Hepatocyte (in vitro differentiated cells): ENCODE data around the gene RNF166. TPM values are rescaled to one million over a fixed set of nuclear protein-coding genes. Genes with fewer than 3 reads are reported as not detected.

ENCODE experiments used
- DNase-seq: peaks from one replicate; pipeline ENCODE4 v3.0.0-alpha.2; 2016; ENCODE audit warnings: low spot score
- H2AFZ ChIP-seq: fragments of 200-600 bp; sonication (generic); 2 replicates; pipeline ENCODE4 v1.6.0; 2016; ENCODE audit warnings: antibody characterized with exemption, mild to moderate bottlenecking
- H3K27ac ChIP-seq: fragments of 200-600 bp; sonication (generic); 2 replicates; pipeline ENCODE4 v1.5.1; 2016; ENCODE audit warnings: mild to moderate bottlenecking
- H3K27me3 ChIP-seq: fragments of 200-600 bp; sonication (generic); 2 replicates; pipeline ENCODE4 v1.6.1; 2016
- H3K36me3 ChIP-seq: fragments of 200-600 bp; sonication (generic); replicated peaks from 2 replicates; pipeline ENCODE4 v1.5.1; 2016; ENCODE audit warnings: low read depth; ENCODE audit not compliant: insufficient read depth
- H3K4me1 ChIP-seq: fragments of 200-600 bp; sonication (generic); 2 replicates; pipeline ENCODE4 v1.5.1; 2016; ENCODE audit warnings: mild to moderate bottlenecking, moderate library complexity; ENCODE audit not compliant: insufficient read depth
- H3K4me2 ChIP-seq: fragments of 200-600 bp; sonication (generic); 2 replicates; pipeline ENCODE4 v1.6.0; 2016
- H3K4me3 ChIP-seq: fragments of 200-600 bp; sonication (generic); 2 replicates; pipeline ENCODE4 v1.5.1; 2016; ENCODE audit warnings: mild to moderate bottlenecking
- H3K79me2 ChIP-seq: fragments of 200-600 bp; sonication (generic); 2 replicates; pipeline ENCODE4 v1.6.0; 2017; ENCODE audit warnings: mild to moderate bottlenecking
- H3K9me2 ChIP-seq: fragments of 200-600 bp; sonication (generic); replicated peaks from 2 replicates; pipeline ENCODE4 v1.6.0; 2017; ENCODE audit warnings: mild to moderate bottlenecking; ENCODE audit not compliant: insufficient read depth
- H3K9me3 ChIP-seq: fragments of 200-600 bp; sonication (generic); 2 replicates; pipeline ENCODE4 v1.5.1; 2016; ENCODE audit warnings: low read depth, mild to moderate bottlenecking
- H4K20me1 ChIP-seq: fragments of 200-600 bp; sonication (generic); 2 replicates; pipeline ENCODE4 v1.6.0; 2016; ENCODE audit warnings: mild to moderate bottlenecking; ENCODE audit not compliant: insufficient read depth, poor library complexity, severe bottlenecking
- CTCF ChIP-seq: fragments of 200-600 bp; sonication (generic); IDR thresholded peaks from 2 replicates; pipeline ENCODE4 v1.5.1; 2016; ENCODE audit warnings: antibody characterized with exemption, mild to moderate bottlenecking; ENCODE audit not compliant: poor library complexity
- EZH2 ChIP-seq: fragments of 200-600 bp; sonication (generic); IDR thresholded peaks from 2 replicates; pipeline ENCODE4 v1.6.1; 2016; ENCODE audit warnings: antibody characterized with exemption, mild to moderate bottlenecking, borderline replicate concordance
- EZH2phosphoT487 ChIP-seq: fragments of 200-600 bp; sonication (generic); IDR thresholded peaks from one replicate; pipeline ENCODE4 v1.6.1; 2018; ENCODE audit warnings: antibody characterized with exemption, mild to moderate bottlenecking, low read depth, moderate library complexity; ENCODE audit not compliant: unreplicated experiment, severe bottlenecking
- WGBS: methylation state at CpG from one replicate; pipeline ENCODE4 v1.1.6; 2016; ENCODE audit warnings: low lambda C conversion rate; ENCODE audit errors: missing lambda C conversion rate; 5-methylcytosine and 5-hydroxymethylcytosine counted together
- polyA plus RNA-seq: library from polyadenylated mRNA; unstranded; fragments of >200 nt; fragmentation: Nextera tagmentation; extraction: Ambion mirVana; gene quantifications from 2 replicates; pipeline ENCODE4 v1.2.1, GENCODE V29; 2016
- total RNA-seq: library from RNA; depleted of rRNA; stranded (reverse); fragments of >200 nt; gene quantifications from 2 replicates; pipeline ENCODE4 v1.2.3, GENCODE V29; 2014

RNF166 gene
- total and polyA plus RNA-seq, 2 experiments from 2014 or later = 10.1 to 16.8 TPM

GRCh38 chr16:88735616-88736015, 29.4 kb upstream of the RNF166 start:
- Histone ChIP-seq H3K27ac (no peak overlapping the region), H3K4me3 (no peak overlapping the region), H3K4me1 (no peaks in the 10 kb centered on the region), H3K79me2 (no peaks in the 10 kb centered on the region), H3K9me3 (no peaks in the 10 kb centered on the region), H3K9me2 (no peaks in the 10 kb centered on the region), H3K4me2 (no peak overlapping the region), H3K27me3 (no peaks in the 10 kb centered on the region), H3K36me3 (no peaks in the 10 kb centered on the region), H4K20me1 (no peaks in the 10 kb centered on the region), H2AFZ (no peak overlapping the region)
- no peak for TF ChIP-seq EZH2
- TF ChIP-seq EZH2phosphoT487 = no peak
- DNase-seq = no peak
- WGBS = 95% methylated on average over 10 of the region's 10 CpGs

DNA sequence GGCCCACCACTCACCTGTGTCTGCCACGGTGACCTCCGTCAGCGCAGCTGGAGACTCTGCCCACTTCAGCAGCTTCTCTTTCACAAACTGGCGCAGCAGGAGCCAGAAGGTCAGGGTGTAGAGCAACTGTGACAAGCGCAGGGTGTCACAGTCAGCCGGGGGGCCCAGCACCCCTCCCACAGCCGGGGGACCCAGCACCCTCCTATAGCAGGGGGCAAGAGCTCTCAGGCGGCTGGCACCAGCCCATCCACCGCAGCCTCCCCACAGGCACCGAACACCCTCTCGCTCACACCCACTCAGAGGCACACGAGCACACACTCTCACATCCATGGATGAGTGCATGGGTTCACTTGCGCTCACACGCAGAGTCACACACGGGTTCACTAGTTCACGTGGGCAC, 28.9 kb upstream of the RNF166 start:
- no peak for DNase-seq
- no peaks in the 10 kb centered on the region for H3K36me3 ChIP-seq
- H3K27me3 ChIP-seq = no peaks in the 10 kb centered on the region
- WGBS = 94% methylated on average over 16 of the region's 16 CpGs
- H3K4me1 ChIP-seq = no peaks in the 10 kb centered on the region
- H3K9me3 ChIP-seq = no peaks in the 10 kb centered on the region
- no peak overlapping the region for H3K4me2 ChIP-seq
- no peaks in the 10 kb centered on the region for H4K20me1 ChIP-seq
- TF ChIP-seq EZH2 (no peak), EZH2phosphoT487 (no peak), CTCF (no peak)
- no peaks in the 10 kb centered on the region for H3K9me2 ChIP-seq
- no peak overlapping the region for H3K27ac ChIP-seq
- no peak overlapping the region for H2AFZ ChIP-seq
- no peak overlapping the region for H3K4me3 ChIP-seq
- H3K79me2 ChIP-seq = no peaks in the 10 kb centered on the region

DNA sequence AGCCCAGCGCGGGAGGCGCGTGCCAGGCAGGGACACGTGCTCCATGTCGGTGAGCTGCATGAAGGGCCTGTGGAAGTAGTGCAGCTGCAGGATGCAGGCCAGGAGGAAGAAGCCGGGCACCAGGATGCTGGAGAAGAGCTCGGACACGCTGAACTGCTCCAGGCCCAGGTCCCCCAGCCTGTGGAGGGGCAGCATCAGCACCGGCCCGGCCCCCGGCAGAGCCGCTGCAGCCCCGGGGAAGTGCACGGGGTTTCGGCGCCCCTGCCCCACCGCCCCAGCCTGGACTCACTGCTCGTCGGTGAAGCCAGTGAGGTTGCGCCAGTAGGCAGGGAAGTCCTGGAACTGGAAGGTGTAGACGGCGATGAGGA, 28.1 kb upstream of the RNF166 start:
- no peaks in the 10 kb centered on the region for H3K36me3 ChIP-seq

More for the DNA sequence above, 28.1 kb upstream of the RNF166 start:
- H3K27me3 ChIP-seq = no peaks in the 10 kb centered on the region
- TF ChIP-seq CTCF (no peak), EZH2 (no peak), EZH2phosphoT487 (no peak)
- 96% methylated on average over 23 of the region's 23 CpGs for WGBS
- no peak overlapping the region for H3K4me3 ChIP-seq
- H3K9me3 ChIP-seq = no peaks in the 10 kb centered on the region
- no peak overlapping the region for H3K4me2 ChIP-seq
- H3K9me2 ChIP-seq = no peaks in the 10 kb centered on the region
- no peak for DNase-seq
- no peaks in the 10 kb centered on the region for H3K4me1 ChIP-seq
- no peaks in the 10 kb centered on the region for H4K20me1 ChIP-seq
- H3K27ac ChIP-seq = no peak overlapping the region
- no peak overlapping the region for H2AFZ ChIP-seq
- H3K79me2 ChIP-seq = no peaks in the 10 kb centered on the region
